HFF-Myc (cell line): Measurements from ENCODE around the gene ANKS1B.
A peak's percentile ranks its signal among the peaks of the same experiment; 100 is the strongest.
"Not testable (repeated sequence)": the region's sequence is repeated elsewhere in the genome, so short reads cannot be mapped to it uniquely, and the experiment has no call there.

Experiments used
- DNase-seq: peaks from one replicate; pipeline ENCODE4 v3.0.0-alpha.2; 2011; ENCODE audit warnings: low read depth; ENCODE audit errors: extremely low read depth
- H3K4me3 ChIP-seq: replicated peaks from 2 replicates; pipeline ENCODE4 v1.5.1; 2011; ENCODE audit warnings: low read depth, mild to moderate bottlenecking, control low read depth, low read length
- TF ChIP-seq, protein P1 (sequence below): IDR thresholded peaks from 2 replicates; pipeline ENCODE4 v1.5.1; 2012; ENCODE audit warnings: mild to moderate bottlenecking, low read depth, low read length, control low read depth; ENCODE audit errors: missing control alignments

ANKS1B gene

DNA sequence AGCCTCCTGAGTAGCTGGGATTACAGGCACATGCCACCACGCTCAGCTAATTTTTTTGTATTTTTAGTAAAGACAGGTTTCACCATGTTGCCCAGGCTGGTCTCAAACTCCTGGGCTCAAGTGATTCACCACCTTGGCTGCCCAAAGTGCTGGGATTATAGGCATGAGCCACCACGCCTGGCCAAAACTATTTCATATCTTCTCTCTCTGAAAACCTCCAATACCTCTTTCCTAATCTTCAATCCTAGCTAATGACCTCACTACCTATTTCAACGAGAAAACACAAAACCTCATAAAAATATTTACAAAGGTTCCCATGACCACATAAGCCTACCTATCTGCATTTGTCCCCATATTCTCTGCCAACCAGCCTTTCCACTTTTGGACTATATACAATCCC is 32.3 kb upstream of the ANKS1B start:
- H3K4me3 ChIP-seq = no peak overlapping the region
- TF ChIP-seq, protein P1, sequence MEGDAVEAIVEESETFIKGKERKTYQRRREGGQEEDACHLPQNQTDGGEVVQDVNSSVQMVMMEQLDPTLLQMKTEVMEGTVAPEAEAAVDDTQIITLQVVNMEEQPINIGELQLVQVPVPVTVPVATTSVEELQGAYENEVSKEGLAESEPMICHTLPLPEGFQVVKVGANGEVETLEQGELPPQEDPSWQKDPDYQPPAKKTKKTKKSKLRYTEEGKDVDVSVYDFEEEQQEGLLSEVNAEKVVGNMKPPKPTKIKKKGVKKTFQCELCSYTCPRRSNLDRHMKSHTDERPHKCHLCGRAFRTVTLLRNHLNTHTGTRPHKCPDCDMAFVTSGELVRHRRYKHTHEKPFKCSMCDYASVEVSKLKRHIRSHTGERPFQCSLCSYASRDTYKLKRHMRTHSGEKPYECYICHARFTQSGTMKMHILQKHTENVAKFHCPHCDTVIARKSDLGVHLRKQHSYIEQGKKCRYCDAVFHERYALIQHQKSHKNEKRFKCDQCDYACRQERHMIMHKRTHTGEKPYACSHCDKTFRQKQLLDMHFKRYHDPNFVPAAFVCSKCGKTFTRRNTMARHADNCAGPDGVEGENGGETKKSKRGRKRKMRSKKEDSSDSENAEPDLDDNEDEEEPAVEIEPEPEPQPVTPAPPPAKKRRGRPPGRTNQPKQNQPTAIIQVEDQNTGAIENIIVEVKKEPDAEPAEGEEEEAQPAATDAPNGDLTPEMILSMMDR = no peak
- DNase-seq = no peak

DNA sequence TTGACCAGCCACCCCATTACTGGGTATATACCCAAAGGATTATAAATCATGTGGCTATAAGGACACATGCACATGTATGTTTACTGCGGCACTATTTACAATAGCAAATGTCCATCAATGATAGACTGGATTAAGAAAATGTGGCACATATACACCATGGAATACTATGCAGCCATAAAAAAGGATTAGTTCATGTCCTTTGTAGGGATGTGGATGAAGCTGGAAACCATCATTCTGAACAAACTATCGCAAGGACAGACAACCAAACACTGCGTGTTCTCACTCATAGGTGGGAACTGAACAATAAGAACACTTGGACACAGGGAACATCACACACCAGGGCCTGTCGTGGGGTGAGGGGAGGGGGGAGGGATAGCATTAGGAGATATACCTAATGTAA is 31.6 kb upstream of the ANKS1B start:
- H3K4me3 ChIP-seq, DNase-seq: not testable (repeated sequence)

DNA sequence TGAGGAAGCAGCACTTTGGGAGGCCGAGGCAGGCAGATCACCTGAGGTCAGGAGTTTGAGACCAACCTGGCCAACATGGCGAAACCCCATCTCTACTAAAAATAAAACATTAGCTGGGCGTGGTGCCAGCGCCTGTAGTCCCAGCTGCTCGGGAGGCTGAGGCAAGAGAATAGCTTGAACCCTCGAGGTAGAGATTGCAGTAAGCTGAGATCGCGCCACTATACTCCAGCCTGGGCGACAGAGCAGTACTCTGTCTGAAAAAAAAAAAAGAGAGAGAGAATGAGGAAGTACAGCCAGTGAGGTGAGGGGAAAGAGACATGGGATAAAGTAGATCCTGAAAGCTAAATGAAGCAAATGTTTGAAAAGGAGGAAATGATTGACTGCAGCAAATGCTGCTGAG is 21.1 kb upstream of the ANKS1B start:
- H3K4me3 ChIP-seq, DNase-seq: not testable (repeated sequence)

DNA sequence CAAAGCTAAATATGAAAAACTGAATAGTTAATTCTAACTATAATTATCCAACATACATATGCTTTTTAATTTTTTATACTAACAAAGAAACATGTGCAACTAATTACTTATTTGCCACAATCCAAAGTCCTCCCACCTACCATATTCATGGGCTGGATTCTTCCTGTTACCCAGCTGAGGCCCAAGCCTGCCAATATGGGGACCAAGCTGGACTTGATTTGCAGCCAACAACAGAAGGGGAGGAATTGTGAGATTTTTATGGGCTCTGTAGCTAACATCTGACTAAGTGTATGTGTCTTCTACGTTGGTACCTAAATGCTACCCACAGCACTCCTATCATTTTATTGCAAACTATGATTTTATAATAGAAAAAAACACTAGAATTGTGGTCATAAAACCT is 13.1 kb upstream of the ANKS1B start:
- TF ChIP-seq, protein P1 = no peak
- DNase-seq = peak; percentile 6
- no peak overlapping the region for H3K4me3 ChIP-seq

GRCh38 chr12:99996095-99996494 is 11.4 kb upstream of the ANKS1B start:
- H3K4me3 ChIP-seq = no peak overlapping the region
- no peak for DNase-seq
- TF ChIP-seq, protein P1 = no peak

DNA sequence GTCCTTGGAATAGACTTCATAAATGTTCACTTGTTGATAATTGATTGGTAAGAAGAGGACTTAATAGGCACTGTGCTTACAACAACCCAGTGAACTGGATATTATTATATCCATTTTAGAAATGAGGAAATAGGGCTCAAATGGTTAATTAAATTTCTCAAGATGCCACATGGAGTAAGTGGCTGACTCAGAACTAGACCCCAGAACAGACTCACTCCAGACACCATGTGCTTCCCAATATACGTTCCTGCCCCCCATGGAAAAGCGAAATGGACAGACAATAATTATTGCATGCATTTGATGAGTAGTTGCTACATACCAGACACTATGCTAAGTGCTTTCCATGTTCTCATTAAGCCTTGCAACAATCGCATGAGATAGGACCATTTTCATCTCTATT is 895 bp upstream of the ANKS1B start:
- TF ChIP-seq, protein P1 = no peak
- no peak for DNase-seq
- H3K4me3 ChIP-seq = no peak overlapping the region

GRCh38 chr12:99985129-99985570 is 414 bp upstream of the ANKS1B start:
- TF ChIP-seq, protein P1 = no peak
- DNase-seq = no peak
- H3K4me3 ChIP-seq = peak overlapping the region; percentile 43

GRCh38 chr12:99983456-99984258 is 1.1 kb downstream of the ANKS1B start:
- no peak overlapping the region for H3K4me3 ChIP-seq
- TF ChIP-seq, protein P1 = no peak
- no peak for DNase-seq
